Loucy (cell line): ENCODE results near the gene PEBP1.

Experiments
- H2AFZ ChIP-seq: fragments of 200-600 bp; sonication (generic); 2 replicates; pipeline ENCODE4 v1.6.0; 2016; ENCODE audit warnings: antibody characterized with exemption, mild to moderate bottlenecking, low read length, moderate library complexity
- H3F3A ChIP-seq: fragments of 200-600 bp; 2 replicates; pipeline ENCODE4 v1.6.0; 2016; ENCODE audit warnings: antibody characterized with exemption, low read depth, mild to moderate bottlenecking
- H3K27me3 ChIP-seq: fragments of 200-600 bp; sonication (generic); 2 replicates; pipeline ENCODE4 v1.6.1; 2014; ENCODE audit warnings: low read length, mild to moderate bottlenecking; ENCODE audit not compliant: insufficient read depth, poor library complexity, severe bottlenecking
- H3K36me3 ChIP-seq: fragments of 200-600 bp; sonication (generic); 2 replicates; pipeline ENCODE4 v1.6.1; 2016; ENCODE audit warnings: low read length; ENCODE audit not compliant: insufficient read depth
- H3K4me1 ChIP-seq: fragments of 200-600 bp; sonication (generic); 2 replicates; pipeline ENCODE4 v1.5.1; 2014; ENCODE audit warnings: low read length, mild to moderate bottlenecking; ENCODE audit not compliant: insufficient read depth, poor library complexity, severe bottlenecking
- H3K4me2 ChIP-seq: fragments of 200-600 bp; sonication (generic); 2 replicates; pipeline ENCODE4 v1.6.0; 2014; ENCODE audit warnings: antibody characterized with exemption, low read length, low read depth, mild to moderate bottlenecking; ENCODE audit not compliant: poor library complexity, severe bottlenecking
- H3K4me3 ChIP-seq: fragments of 200-600 bp; sonication (generic); 2 replicates; pipeline ENCODE4 v1.5.1; 2014; ENCODE audit warnings: low read length, mild to moderate bottlenecking, mixed read lengths; ENCODE audit not compliant: poor library complexity, severe bottlenecking
- H3K79me2 ChIP-seq: fragments of 200-600 bp; sonication (generic); 2 replicates; pipeline ENCODE4 v1.6.1; 2014; ENCODE audit warnings: low read length; ENCODE audit not compliant: insufficient read depth
- H3K9ac ChIP-seq: fragments of 200-600 bp; sonication (generic); 2 replicates; pipeline ENCODE4 v1.6.0; 2014; ENCODE audit warnings: mild to moderate bottlenecking, low read depth, low read length, moderate library complexity; ENCODE audit not compliant: poor library complexity, severe bottlenecking
- H3K9me2 ChIP-seq: fragments of 200-600 bp; sonication (generic); replicated peaks from 2 replicates; pipeline ENCODE4 v1.6.1; 2016; ENCODE audit warnings: low read depth, low read length, mixed read lengths
- H3K9me3 ChIP-seq: fragments of 200-600 bp; sonication (generic); 2 replicates; pipeline ENCODE4 v1.6.1; 2014; ENCODE audit warnings: mild to moderate bottlenecking, antibody characterized with exemption, low read length, low read depth; ENCODE audit not compliant: insufficient read depth
- H4K20me1 ChIP-seq: fragments of 200-600 bp; sonication (generic); 2 replicates; pipeline ENCODE4 v1.6.0; 2014; ENCODE audit warnings: antibody characterized with exemption, low read length, mild to moderate bottlenecking; ENCODE audit not compliant: insufficient read depth, poor library complexity, severe bottlenecking
- CTCF ChIP-seq: fragments of 200-600 bp; sonication (generic); conservative IDR thresholded peaks from 2 replicates; pipeline ENCODE4 v1.5.1; 2014; ENCODE audit warnings: mild to moderate bottlenecking, antibody characterized with exemption, low read length
- EZH2phosphoT487 ChIP-seq: fragments of 200-600 bp; IDR thresholded peaks from 2 replicates; pipeline ENCODE4 v1.6.1; 2018; ENCODE audit warnings: antibody characterized with exemption, mild to moderate bottlenecking, moderate library complexity, borderline replicate concordance

The PEBP1 gene

GRCh38 chr12:118122264-118122663 lies 13.7 kb upstream of the PEBP1 start:
- Histone ChIP-seq H3K4me1 (peaks cover 4% of the 10 kb centered on the region), H2AFZ (no peak overlapping the region), H3K9me2 (no peaks in the 10 kb centered on the region), H3K4me2 (no peak overlapping the region), H4K20me1 (no peaks in the 10 kb centered on the region), H3K9ac (no peak overlapping the region), H3K27me3 (no peaks in the 10 kb centered on the region), H3K79me2 (no peaks in the 10 kb centered on the region), H3K36me3 (no peaks in the 10 kb centered on the region), H3K4me3 (no peak overlapping the region), H3F3A (no peaks in the 10 kb centered on the region), H3K9me3 (no peaks in the 10 kb centered on the region)
- no peak for TF ChIP-seq CTCF
- TF ChIP-seq EZH2phosphoT487, result no peak

- Histone ChIP-seq H3K79me2 (no peaks in the 10 kb centered on the region), H3K36me3 (no peaks in the 10 kb centered on the region), H3K9me3 (no peaks in the 10 kb centered on the region), H3K4me1 (peaks cover 4% of the 10 kb centered on the region), H3K9me2 (no peaks in the 10 kb centered on the region), H3K27me3 (no peaks in the 10 kb centered on the region), H3K9ac (no peak overlapping the region), H3K4me2 (no peak overlapping the region), H4K20me1 (no peaks in the 10 kb centered on the region), H3K4me3 (no peak overlapping the region), H2AFZ (no peak overlapping the region), H3F3A (no peaks in the 10 kb centered on the region)
- TF ChIP-seq EZH2phosphoT487 (no peak), CTCF (no peak)
These were observed 11.5 kb upstream of the PEBP1 start for GRCh38 chr12:118124333-118124874.

- no peaks in the 10 kb centered on the region for H3F3A ChIP-seq
- no peaks in the 10 kb centered on the region for H3K27me3 ChIP-seq
- no peaks in the 10 kb centered on the region for H4K20me1 ChIP-seq
- TF ChIP-seq CTCF, result no peak
- TF ChIP-seq EZH2phosphoT487, result no peak
- H3K79me2 ChIP-seq, result no peaks in the 10 kb centered on the region
- no peak overlapping the region for H2AFZ ChIP-seq
- H3K9me3 ChIP-seq, result no peaks in the 10 kb centered on the region
- no peaks in the 10 kb centered on the region for H3K9me2 ChIP-seq
- no peak overlapping the region for H3K9ac ChIP-seq
- H3K4me3 ChIP-seq, result no peak overlapping the region
- peaks cover under 1% of the 10 kb centered on the region for H3K4me1 ChIP-seq
- H3K4me2 ChIP-seq, result no peak overlapping the region
- H3K36me3 ChIP-seq, result no peaks in the 10 kb centered on the region
These were observed 10.2 kb upstream of the PEBP1 start for GRCh38 chr12:118125743-118126118.
